ENCODE measurements around the gene CRAT.
"Not testable (repeated sequence)": the region's sequence is repeated elsewhere in the genome, so short reads cannot be mapped to it uniquely, and the experiment has no call there.

The CRAT gene

GRCh38 chr9:129118799-129119198, 8.2 kb upstream of the CRAT start:
- no peak for TF ChIP-seq REST (IDR thresholded peaks at IDR 0.05; ENCODE audit: insufficient replicate concordance, low read depth)
- H3K27ac ChIP-seq (replicated peaks): no peak overlapping the region
- no peak for DNase-seq (ENCODE audit: low read depth in 1 of 2, low spot score in 1 of 2)
- no peak overlapping the region for H3K4me3 ChIP-seq (replicated peaks; ENCODE audit: insufficient read depth, low read length)
- H3K27me3 ChIP-seq (ENCODE audit: insufficient read depth, poor library complexity, severe bottlenecking): no peaks in the 10 kb centered on the region

- no peak for TF ChIP-seq POLR2AphosphoS5 (IDR thresholded peaks at IDR 0.05; ENCODE audit: low read depth)
- TF ChIP-seq SPI1 (IDR thresholded peaks at IDR 0.05; ENCODE audit: borderline replicate concordance, low read depth): peak; percentile 4; the same call in 1 of the 2 replicates
- Histone ChIP-seq H3K27me3 (ENCODE audit: insufficient read depth, poor library complexity, severe bottlenecking) (no peaks in the 10 kb centered on the region), H3K27ac (replicated peaks) (no peak overlapping the region), H3K4me3 (replicated peaks; ENCODE audit: insufficient read depth, low read length) (no peak overlapping the region)
- peak in 1 of 2 experiments; percentile 46 for DNase-seq (ENCODE audit: low read depth in 1 of 2, low spot score in 1 of 2)
Measured at GRCh38 chr9:129113645-129114304, 3.2 kb upstream of the CRAT start.

GRCh38 chr9:129112526-129112925, 1.9 kb upstream of the CRAT start:
- not testable (repeated sequence) for H3K27ac ChIP-seq (replicated peaks); DNase-seq (ENCODE audit: low read depth in 1 of 2, low spot score in 1 of 2); H3K27me3 ChIP-seq (ENCODE audit: insufficient read depth, poor library complexity, severe bottlenecking)
- peak overlapping the region; percentile 68 for H3K4me3 ChIP-seq (replicated peaks; ENCODE audit: insufficient read depth, low read length)

- H3K27me3 ChIP-seq (ENCODE audit: insufficient read depth, poor library complexity, severe bottlenecking): no peaks in the 10 kb centered on the region
- TF ChIP-seq GABPA (IDR thresholded peaks at IDR 0.05; ENCODE audit: low read depth) (no peak), CTCF (IDR thresholded peaks at IDR 0.05; ENCODE audit: insufficient read depth, low read length) (no peak), SPI1 (IDR thresholded peaks at IDR 0.05; ENCODE audit: borderline replicate concordance, low read depth) (no peak), REST (IDR thresholded peaks at IDR 0.05; ENCODE audit: insufficient replicate concordance, low read depth) (peak; percentile 43), POLR2AphosphoS5 (IDR thresholded peaks at IDR 0.05; ENCODE audit: low read depth) (peak; percentile 18; the same call in 1 of the 2 replicates)
- peak; percentile 35 to 42 for DNase-seq (ENCODE audit: low read depth in 1 of 2, low spot score in 1 of 2)
- H3K4me3 ChIP-seq (replicated peaks; ENCODE audit: insufficient read depth, low read length): peak overlapping the region; percentile 68
- peak overlapping the region; percentile 94 for H3K27ac ChIP-seq (replicated peaks)
Measured at GRCh38 chr9:129111528-129112151, 1.0 kb upstream of the CRAT start.

- H3K27me3 ChIP-seq (ENCODE audit: insufficient read depth, poor library complexity, severe bottlenecking): no peaks in the 10 kb centered on the region
- peak overlapping the region; percentile 41; the same call in 1 of the 2 replicates for H3K27ac ChIP-seq (replicated peaks)
- H3K4me3 ChIP-seq (replicated peaks; ENCODE audit: insufficient read depth, low read length): peak overlapping the region; percentile 68
- no peak for TF ChIP-seq SPI1 (IDR thresholded peaks at IDR 0.05; ENCODE audit: borderline replicate concordance, low read depth)
- DNase-seq (ENCODE audit: low read depth in 1 of 2, low spot score in 1 of 2): no peak
Measured at GRCh38 chr9:129109952-129110739, 447 bp downstream of the CRAT start.
